NB4 (cell line): ENCODE measurements around the gene AKAP7.

ENCODE experiments used
- CTCF ChIP-seq: IDR thresholded peaks from one replicate; pipeline ENCODE4 v1.5.1; 2012; ENCODE audit warnings: low read depth, low read length
- MAX ChIP-seq: IDR thresholded peaks from 2 replicates; pipeline ENCODE4 v1.6.1; 2011; ENCODE audit warnings: low read depth, low read length
- MYC ChIP-seq: IDR thresholded peaks from 2 replicates; pipeline ENCODE4 v1.6.1; 2011; ENCODE audit warnings: low read depth, low read length
- POLR2A ChIP-seq: IDR thresholded peaks from 2 replicates; pipeline ENCODE4 v1.6.1; 2011; ENCODE audit warnings: mild to moderate bottlenecking; ENCODE audit not compliant: insufficient read length; ENCODE audit errors: extremely low read depth

- no peak for TF ChIP-seq CTCF
- TF ChIP-seq POLR2A, result no peak
- TF ChIP-seq MAX, result no peak
- TF ChIP-seq MYC, result no peak
Observed at GRCh38 chr6:131268303-131268702, 133.0 kb downstream of the AKAP7 start.
